K562 (cell line): Measurements from ENCODE around the gene CLDN1. TPM values are rescaled to one million over a fixed set of nuclear protein-coding genes. Genes with fewer than 3 reads are reported as not detected.

Experiments
- ATAC-seq: fragments of 200-7000 bp; cut with Tn5 transposase; 3 replicates; pipeline ENCODE4 v1.9.1; 2020; ENCODE audit warnings: moderate library complexity
- BruUV-seq: library from RNA; stranded (reverse); fragments of 400-500 nt; replicated peaks from 2 replicates; lab custom pipeline; 2021; lab: Mats Ljungman, UMichigan
- CTCF ChIA-PET: fragments of 300-600 bp; formaldehyde crosslinking; extraction: SDS; loops from one replicate; lab custom pipeline; 2021; ENCODE audit warnings: low intra/inter-chr PET ratio; lab: Yijun Ruan, JAX
- POLR2A ChIA-PET: fragments of 300-600, 350-650 bp; sonication (Branson Sonifier 250); formaldehyde crosslinking; extraction: SDS; loops from one replicate; lab custom pipeline; 2021; ENCODE audit warnings: antibody characterized with exemption, inconsistent platforms; lab: Yijun Ruan, JAX
- DNase-seq, 4 experiments: peaks; one replicate each; pipeline versions ENCODE4 v3.0.0 to v3.0.0-alpha.2; 2011 to 2018; ENCODE audit warnings: low spot score in 3 of 4, mixed read lengths in 3 of 4; ENCODE audit errors: extremely low read depth in 1 of 4
- FAIRE-seq: peaks from 2 replicates; lab custom pipeline; 2011; peaks lifted over from hg19 to GRCh38; lab: Jason Lieb, UNC
- H2AFZ ChIP-seq: 2 replicates; pipeline ENCODE4 v1.6.0; 2011; ENCODE audit warnings: low read depth, low read length, control low read depth, inconsistent platforms
- H3K27ac ChIP-seq: fragments of 200-600 bp; 3 replicates; pipeline ENCODE4 v1.8.0; 2011; ENCODE audit warnings: low read depth, mild to moderate bottlenecking, control low read depth, inconsistent platforms, low read length, moderate library complexity, mixed read lengths; ENCODE audit errors: extremely low read depth
- H3K27me3 ChIP-seq, 2 experiments: fragments of 300-600 bp in 1 of 2; 2 replicates in 1 of 2; 3 replicates in 1 of 2; pipeline versions ENCODE4 v1.6.0 to v1.8.0; 2011; ENCODE audit warnings: inconsistent platforms in 2 of 2, low read length in 2 of 2, mild to moderate bottlenecking in 1 of 2, mixed read lengths in 1 of 2, moderate library complexity in 1 of 2; ENCODE audit not compliant: control insufficient read depth in 2 of 2, insufficient read depth in 2 of 2
- H3K36me3 ChIP-seq: fragments of 300-600 bp; 3 replicates; pipeline ENCODE4 v1.8.0; 2011; ENCODE audit warnings: mild to moderate bottlenecking, low read length, inconsistent platforms; ENCODE audit not compliant: control insufficient read depth, insufficient read depth
- H3K4me1 ChIP-seq, 2 experiments: fragments of 200-600 bp in 1 of 2; replicated peaks in 1 of 2; 2 replicates in 1 of 2; 3 replicates in 1 of 2; pipeline versions ENCODE4 v1.5.1 to v1.8.0; 2011; ENCODE audit warnings: inconsistent platforms in 2 of 2, low read length in 2 of 2, mild to moderate bottlenecking in 1 of 2, mixed read lengths in 1 of 2, moderate library complexity in 1 of 2; ENCODE audit not compliant: control insufficient read depth in 2 of 2, insufficient read depth in 2 of 2
- H3K4me2 ChIP-seq: 2 replicates; pipeline ENCODE4 v1.6.1; 2011; ENCODE audit warnings: low read length, control low read depth, inconsistent platforms, mixed read lengths; ENCODE audit not compliant: insufficient read depth
- H3K4me3 ChIP-seq: fragments of 200-600 bp; sonication (generic), shearing (Covaris generic); 2 replicates; pipeline ENCODE4 v1.5.1; 2016; ENCODE audit warnings: control low read depth, inconsistent platforms
- H3K79me2 ChIP-seq: fragments of 200-600 bp; 3 replicates; pipeline ENCODE4 v1.8.0; 2011; ENCODE audit warnings: low read length, inconsistent platforms; ENCODE audit not compliant: control insufficient read depth, insufficient read depth
- H3K9ac ChIP-seq, 2 experiments: 2 replicates each; pipeline versions ENCODE4 v1.6.0 to v1.6.1; 2011; ENCODE audit warnings: low read depth in 2 of 2, low read length in 2 of 2, control low read depth in 1 of 2, inconsistent platforms in 1 of 2, mild to moderate bottlenecking in 1 of 2, mixed read lengths in 1 of 2; ENCODE audit not compliant: insufficient read depth in 1 of 2
- H3K9me1 ChIP-seq: one replicate; pipeline ENCODE4 v1.6.0; 2011; ENCODE audit warnings: inconsistent platforms, mild to moderate bottlenecking, low read length, moderate library complexity; ENCODE audit not compliant: control insufficient read depth, insufficient read depth
- H3K9me3 ChIP-seq: replicated peaks from 2 replicates; pipeline ENCODE4 v1.5.1; 2011; ENCODE audit warnings: low read depth, low read length, inconsistent platforms; ENCODE audit not compliant: control insufficient read depth, insufficient read depth
- H4K20me1 ChIP-seq: replicated peaks from 2 replicates; pipeline ENCODE4 v1.6.1; 2011; ENCODE audit warnings: low read length, inconsistent platforms, mixed read lengths; ENCODE audit not compliant: control insufficient read depth, insufficient read depth
- FOSL1 ChIP-seq: fragments of 200-800 bp; sonication (Bioruptor generic); conservative IDR thresholded peaks from 2 replicates; pipeline ENCODE4 v1.6.1; 2016; ENCODE audit warnings: missing genetic modification characterization, missing compliant biosample characterization
- GTF2E2 ChIP-seq: fragments of 200-800 bp; sonication (Bioruptor generic); IDR thresholded peaks from 2 replicates; pipeline ENCODE4 v1.6.1; 2016; ENCODE audit warnings: missing genetic modification characterization, missing compliant biosample characterization
- ID3 ChIP-seq, 2 experiments: fragments of 250-450 bp in 1 of 2; fragments of 450-650 bp in 1 of 2; sonication (Bioruptor Pico) in 1 of 2; IDR thresholded peaks; 2 replicates each; pipeline versions ENCODE4 v1.6.1 to v1.8.0; 2016 to 2021; ENCODE audit warnings: mild to moderate bottlenecking in 2 of 2, moderate library complexity in 2 of 2, missing compliant biosample characterization in 1 of 2, missing genetic modification characterization in 1 of 2
- ILK ChIP-seq: fragments of 450-650 bp; IDR thresholded peaks from 2 replicates; pipeline ENCODE4 v1.6.1; 2016; ENCODE audit warnings: missing genetic modification characterization, low read depth, mild to moderate bottlenecking, missing compliant biosample characterization, moderate library complexity, borderline replicate concordance
- KLF10 ChIP-seq: fragments of 250-450 bp; sonication (Bioruptor Pico); IDR thresholded peaks from 2 replicates; pipeline ENCODE4 v1.6.1; 2021; ENCODE audit warnings: matching md5 sums
- L3MBTL2 ChIP-seq: fragments of 450-650 bp; IDR thresholded peaks from 2 replicates; pipeline ENCODE4 v1.6.1; 2016; ENCODE audit warnings: mild to moderate bottlenecking, moderate library complexity
- SRSF7 ChIP-seq: fragments of 200-400 bp; formaldehyde crosslinking; optimal IDR thresholded peaks from 2 replicates; pipeline ENCODE3; 2017; ENCODE audit warnings: mild to moderate bottlenecking, low read depth, low read length
- STAG1 ChIP-seq: sonication (generic); formaldehyde crosslinking; IDR thresholded peaks from 2 replicates; pipeline ENCODE4 v1.5.0; 2020; ENCODE audit warnings: missing genetic modification reagents, borderline replicate concordance
- ZNF586 ChIP-seq: fragments of 450-650 bp; formaldehyde crosslinking; conservative IDR thresholded peaks from 2 replicates; pipeline ENCODE4 v1.4.0; 2020; ENCODE audit warnings: mild to moderate bottlenecking, moderate library complexity
- WGBS: fragments of 100-300 bp; shearing (Covaris generic); methylation state at CpG from one replicate; pipeline ENCODE4 v1.1.6; 2016; ENCODE audit warnings: low coverage, mixed read lengths; ENCODE audit not compliant: insufficient coverage; ENCODE audit errors: missing lambda C conversion rate; 5-methylcytosine and 5-hydroxymethylcytosine counted together
- in situ Hi-C: fragments of 300-500 bp; cut with MboI; formaldehyde crosslinking; loops from 4 replicates; pipeline ENCODE4 v1.15.0; 2018; ENCODE audit warnings: inconsistent platforms, mixed read lengths
- intact Hi-C: fragments of 100-400 bp; cut with micrococcal nuclease; formaldehyde crosslinking; loops from 2 replicates; pipeline ENCODE4 v1.14.2; 2022
- polyA plus RNA-seq, 8 experiments: library from polyadenylated mRNA; depleted of rRNA in 4 of 8; stranded (reverse) in 5 of 8; unstranded in 3 of 8; fragments of >200 nt; fragmentation: Nextera tagmentation in 2 of 8; fragmentation: Illumina TruSeq in 1 of 8; extraction: Ambion mirVana in 2 of 8; extraction: Trizol in 1 of 8; gene quantifications; 2 replicates each; pipeline versions ENCODE4 v1.2.1 to v1.2.3, GENCODE V29; 2011 to 2014; ENCODE audit warnings: inconsistent platforms in 1 of 8, missing spikeins in 1 of 8
- total RNA-seq, 7 experiments: library from RNA; depleted of rRNA in 6 of 7; stranded (reverse); fragments of >200 nt in 6 of 7; fragmentation: Illumina TruSeq in 2 of 7; extraction: Trizol in 2 of 7; gene quantifications; 2 replicates each; pipeline versions ENCODE4 v1.2.1 to v1.2.3, GENCODE V29; 2011 to 2021; ENCODE audit warnings: low replicate concordance in 1 of 7
- TF ChIP-seq, protein P1 (sequence below): fragments of 250-450 bp; sonication (Bioruptor Pico); IDR thresholded peaks from 2 replicates; pipeline ENCODE4 v1.5.0; 2021
- TF ChIP-seq, protein P2 (sequence below): sonication (generic); formaldehyde crosslinking; IDR thresholded peaks from 2 replicates; pipeline ENCODE4 v1.8.0; 2022; ENCODE audit warnings: mild to moderate bottlenecking, missing genetic modification reagents

CLDN1 gene
- total and polyA plus RNA-seq, 9 of the 15 experiments (the other 6 are each of a cell fraction or from before 2014, with no cell fraction given): 0.16 TPM; not detected in 8

DNA sequence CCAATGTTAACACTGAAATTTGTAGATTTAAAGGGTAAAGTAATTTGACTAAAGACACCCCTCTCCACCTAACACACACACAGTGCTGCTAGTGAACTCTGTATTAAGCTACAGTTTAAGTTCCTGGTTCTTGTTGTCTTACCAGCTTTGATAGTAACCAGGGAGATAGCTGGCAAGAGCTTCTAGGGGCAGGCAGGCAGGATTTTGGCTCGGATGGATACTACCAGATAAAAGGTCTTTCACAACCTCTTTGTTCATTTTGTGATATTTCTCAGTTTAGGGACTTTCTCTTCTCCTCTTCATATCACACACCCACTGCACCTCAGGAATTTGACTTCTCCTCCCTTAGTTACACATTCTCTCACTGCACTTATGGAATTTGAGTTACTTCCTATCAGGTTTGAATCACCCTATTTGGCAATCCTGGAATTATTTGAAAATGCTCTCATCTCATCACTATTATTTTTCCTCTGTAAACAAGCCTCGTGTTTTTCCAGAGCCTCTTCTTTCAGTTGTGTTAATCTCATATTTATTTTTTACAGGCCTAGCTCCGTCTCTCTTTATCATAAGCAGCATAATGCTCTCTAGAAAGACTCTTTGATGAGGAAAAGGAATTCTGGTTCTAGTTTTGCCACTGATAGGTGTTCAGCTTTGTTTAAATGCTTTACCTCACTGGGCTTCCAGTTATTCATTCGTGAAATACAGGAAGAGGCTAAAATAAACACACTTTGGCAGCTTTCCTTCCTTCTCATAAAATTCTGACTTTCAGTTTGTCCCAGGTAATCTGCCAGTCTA lies 23.0 kb upstream of the CLDN1 start:
- ChIA-PET CTCF (no interaction called here), POLR2A (no interaction called here)
- no peak for DNase-seq
- Histone ChIP-seq H3K4me3 (no peak overlapping the region), H3K9ac (no peak overlapping the region), H2AFZ (no peak overlapping the region), H3K36me3 (no peaks in the 10 kb centered on the region), H4K20me1 (no peaks in the 10 kb centered on the region), H3K4me1 (no peaks in the 10 kb centered on the region), H3K79me2 (no peaks in the 10 kb centered on the region), H3K9me1 (no peaks in the 10 kb centered on the region), H3K4me2 (no peak overlapping the region), H3K27ac (no peak overlapping the region), H3K9me3 (no peaks in the 10 kb centered on the region), H3K27me3 (no peaks in the 10 kb centered on the region)
- 0% methylated on average over 4 of the region's 4 CpGs for WGBS
- TF ChIP-seq ZNF586 (CRISPR knock-in tag) (no peak), GTF2E2 (no peak), KLF10 (CRISPR knock-in tag) (no peak), ID3 (CRISPR knock-in tag; IDR thresholded peaks at IDR 0.05) (no peak), ID3 (tag; IDR thresholded peaks at IDR 0.05) (no peak), ILK (tag) (no peak), SRSF7 (no peak), FOSL1 (no peak), STAG1 (no peak), L3MBTL2 (no peak)
- TF ChIP-seq, protein P1, sequence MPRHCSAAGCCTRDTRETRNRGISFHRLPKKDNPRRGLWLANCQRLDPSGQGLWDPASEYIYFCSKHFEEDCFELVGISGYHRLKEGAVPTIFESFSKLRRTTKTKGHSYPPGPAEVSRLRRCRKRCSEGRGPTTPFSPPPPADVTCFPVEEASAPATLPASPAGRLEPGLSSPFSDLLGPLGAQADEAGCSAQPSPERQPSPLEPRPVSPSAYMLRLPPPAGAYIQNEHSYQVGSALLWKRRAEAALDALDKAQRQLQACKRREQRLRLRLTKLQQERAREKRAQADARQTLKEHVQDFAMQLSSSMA (CRISPR knock-in tag): no peak
- TF ChIP-seq, protein P2, sequence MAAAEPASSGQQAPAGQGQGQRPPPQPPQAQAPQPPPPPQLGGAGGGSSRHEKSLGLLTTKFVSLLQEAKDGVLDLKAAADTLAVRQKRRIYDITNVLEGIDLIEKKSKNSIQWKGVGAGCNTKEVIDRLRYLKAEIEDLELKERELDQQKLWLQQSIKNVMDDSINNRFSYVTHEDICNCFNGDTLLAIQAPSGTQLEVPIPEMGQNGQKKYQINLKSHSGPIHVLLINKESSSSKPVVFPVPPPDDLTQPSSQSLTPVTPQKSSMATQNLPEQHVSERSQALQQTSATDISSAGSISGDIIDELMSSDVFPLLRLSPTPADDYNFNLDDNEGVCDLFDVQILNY (CRISPR knock-in tag): no peak
- FAIRE-seq: no peak
- no TSS peak for BruUV-seq
- intact Hi-C loops (no loop called here), in situ Hi-C loops (no loop called here)
- ATAC-seq: no peak
